GM18507 (cell line): Measurements from ENCODE around the gene SPIN2A.
"Not testable (repeated sequence)": the region's sequence is repeated elsewhere in the genome, so short reads cannot be mapped to it uniquely, and the experiment has no call there.

Experiments used
- DNase-seq: peaks from one replicate; pipeline ENCODE4 v3.0.0; 2011; ENCODE audit warnings: low read depth; ENCODE audit not compliant: insufficient read length; ENCODE audit errors: extremely low spot score
- FAIRE-seq: peaks from 2 replicates; lab custom pipeline; 2011; peaks lifted over from hg19 to GRCh38; lab: Jason Lieb, UNC

Gene SPIN2A

GRCh38 chrX:57137073-57137472 is at the start of gene SPIN2A:
SPIN2A (minus strand) TSS chrX:57137397; CDS start chrX:57136597, 800 bp downstream.
- DNase-seq, FAIRE-seq: not testable (repeated sequence)

- DNase-seq: no peak
- no peak for FAIRE-seq
Observed at GRCh38 chrX:57178605-57179004, 41.4 kb upstream of the SPIN2A start.

GRCh38 chrX:57177070-57177469 is 39.9 kb upstream of the SPIN2A start:
- DNase-seq (no peak), FAIRE-seq (no peak)

GRCh38 chrX:57172544-57172943 is 35.3 kb upstream of the SPIN2A start:
- DNase-seq (no peak), FAIRE-seq (no peak)

- DNase-seq: no peak
- no peak for FAIRE-seq
Observed at GRCh38 chrX:57156397-57157049, 19.3 kb upstream of the SPIN2A start.

GRCh38 chrX:57155171-57155570 is 18.0 kb upstream of the SPIN2A start:
- no peak for DNase-seq
- FAIRE-seq: no peak

- FAIRE-seq, DNase-seq: not testable (repeated sequence)
Observed at GRCh38 chrX:57152222-57152621, 15.0 kb upstream of the SPIN2A start.

GRCh38 chrX:57138674-57139073 is 1.5 kb upstream of the SPIN2A start:
- FAIRE-seq (no peak), DNase-seq (no peak)

GRCh38 chrX:57137501-57137900 is 304 bp upstream of the SPIN2A start:
- no peak for FAIRE-seq
- no peak for DNase-seq

- not testable (repeated sequence) for DNase-seq, FAIRE-seq
Observed at GRCh38 chrX:57136589-57136988, 608 bp downstream of the SPIN2A start.

- FAIRE-seq: no peak
- DNase-seq: no peak
Observed at GRCh38 chrX:57135287-57135686, 1.9 kb downstream of the SPIN2A start.

GRCh38 chrX:57134702-57135101 is 2.5 kb downstream of the SPIN2A start:
- FAIRE-seq (no peak), DNase-seq (no peak)

- FAIRE-seq (no peak), DNase-seq (no peak)
Observed at GRCh38 chrX:57133706-57134105, 3.5 kb downstream of the SPIN2A start.

- not testable (repeated sequence) for FAIRE-seq, DNase-seq
Observed at GRCh38 chrX:57133284-57133683, 3.9 kb downstream of the SPIN2A start.

- FAIRE-seq (no peak), DNase-seq (no peak)
Observed at GRCh38 chrX:57132046-57132445, 5.2 kb downstream of the SPIN2A start.

GRCh38 chrX:57121816-57122215 is 15.4 kb downstream of the SPIN2A start:
- peak; percentile 51 for FAIRE-seq

GRCh38 chrX:57121162-57121755 is 15.9 kb downstream of the SPIN2A start, which contains the start of gene SPIN2B:
SPIN2B (minus strand) TSS chrX:57121548.
- peak; percentile 68 for DNase-seq
- FAIRE-seq: peak; percentile 92

More at GRCh38 chrX:57121816-57122215, 15.4 kb downstream of the SPIN2A start:
- DNase-seq: no peak

GRCh38 chrX:57120619-57121161 is 16.5 kb downstream of the SPIN2A start:
- DNase-seq, FAIRE-seq: not testable (repeated sequence)

GRCh38 chrX:57119416-57119815 is 17.8 kb downstream of the SPIN2A start:
- FAIRE-seq: no peak
- DNase-seq: no peak

GRCh38 chrX:57117566-57117965 is 19.6 kb downstream of the SPIN2A start:
- DNase-seq: not testable (repeated sequence)

GRCh38 chrX:57104921-57105398 is 32.2 kb downstream of the SPIN2A start:
- DNase-seq (no peak), FAIRE-seq (no peak)

More at GRCh38 chrX:57117566-57117965, 19.6 kb downstream of the SPIN2A start:
- not testable (repeated sequence) for FAIRE-seq
